Activated gamma-delta T cell treated with anti-CD3 and anti-CD28 coated beads, Interleukin-2, amount 50 U/mL, for 16 hours (primary cell): ENCODE data around the gene CEP170.
"Not testable (repeated sequence)": the region's sequence is repeated elsewhere in the genome, so short reads cannot be mapped to it uniquely, and the experiment has no call there.

ENCODE experiments used
- DNase-seq: peaks from one replicate; pipeline ENCODE4 v3.0.0-alpha.2; 2020; ENCODE audit warnings: low read depth

CEP170 gene

GRCh38 chr1:243233908-243234307 lies 21.2 kb downstream of the CEP170 start:
- no peak for DNase-seq

DNA sequence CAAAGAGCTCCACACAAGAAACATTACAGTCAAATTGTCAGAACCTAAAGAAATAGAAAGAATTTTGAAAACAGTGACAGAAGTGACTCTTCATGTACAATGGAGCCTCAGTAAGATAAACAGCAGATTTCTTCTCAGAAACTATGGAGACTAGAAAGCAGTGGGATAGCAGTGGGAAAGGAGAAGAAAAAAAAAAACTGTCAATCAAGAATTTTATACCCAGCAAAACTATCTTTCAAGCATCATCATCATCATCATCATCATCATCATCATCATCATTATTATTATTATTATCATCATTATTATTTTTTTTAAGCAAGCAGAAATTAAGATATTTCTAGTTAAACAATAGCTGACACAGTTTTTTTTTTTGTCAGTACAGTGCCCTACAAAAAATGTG lies 24.2 kb downstream of the CEP170 start:
- no peak for DNase-seq

DNA sequence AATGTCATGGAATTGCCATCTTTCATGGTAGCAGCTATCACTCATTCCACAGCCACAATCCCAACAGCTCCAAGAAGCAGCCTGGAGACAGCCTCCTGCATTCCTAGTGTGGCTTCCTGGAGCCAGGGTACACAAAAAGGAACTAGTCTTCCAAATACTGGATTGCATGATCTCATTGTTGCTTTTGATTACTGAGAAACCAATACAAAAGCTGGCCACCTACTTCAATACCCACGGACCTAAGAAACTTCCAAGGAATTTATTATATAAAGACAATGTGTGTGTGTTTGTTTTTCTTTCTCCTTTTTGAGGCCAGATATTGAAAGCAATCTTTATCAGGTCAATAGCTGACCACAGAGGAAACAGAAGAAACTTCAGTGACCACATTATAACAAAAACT lies 25.6 kb downstream of the CEP170 start:
- DNase-seq: no peak

DNA sequence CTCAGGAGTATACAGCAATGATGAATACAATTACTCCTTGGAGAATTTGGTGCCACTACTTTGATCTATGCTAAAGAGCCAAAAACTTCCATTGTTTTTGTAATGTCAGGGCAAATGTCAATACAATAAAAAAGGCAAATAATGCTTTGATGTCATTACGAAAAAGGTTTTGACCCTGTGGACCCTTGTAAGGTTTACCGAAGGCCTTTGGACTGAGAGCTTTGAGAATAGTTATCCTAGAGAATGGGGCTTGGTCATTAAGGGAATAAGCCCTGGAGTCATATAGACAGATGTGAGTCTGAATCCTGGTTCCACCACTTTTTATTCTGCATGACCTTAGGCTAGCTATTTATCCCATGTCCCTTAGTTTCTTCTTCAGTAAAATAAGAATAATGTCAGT lies 27.5 kb downstream of the CEP170 start:
- no peak for DNase-seq

- DNase-seq: no peak
Observed at GRCh38 chr1:243218059-243218458, 37.0 kb downstream of the CEP170 start.

GRCh38 chr1:243217349-243217748 lies 37.7 kb downstream of the CEP170 start:
- DNase-seq: no peak

DNA sequence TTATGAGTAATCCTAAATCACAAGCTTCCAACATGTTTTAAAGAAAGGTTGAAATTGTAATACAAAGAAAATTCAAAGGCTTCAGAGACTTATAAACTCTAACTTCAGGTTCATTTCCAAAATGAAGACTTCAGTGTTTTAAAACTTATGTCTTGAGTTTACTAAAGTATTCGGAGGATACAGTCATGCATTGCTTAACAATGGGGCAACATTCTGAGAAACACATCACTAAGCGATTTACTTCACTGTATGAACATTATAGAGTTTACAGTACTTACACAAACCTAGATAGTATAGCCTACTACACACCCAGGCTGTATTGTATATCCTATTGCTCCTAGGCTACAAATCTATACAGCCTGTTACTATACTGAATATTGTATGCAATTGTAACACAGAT lies 38.3 kb downstream of the CEP170 start:
- DNase-seq: no peak

GRCh38 chr1:243215276-243215875 lies 39.7 kb downstream of the CEP170 start:
- not testable (repeated sequence) for DNase-seq

- DNase-seq: no peak
Observed at GRCh38 chr1:243213045-243213787, 41.9 kb downstream of the CEP170 start.

DNA sequence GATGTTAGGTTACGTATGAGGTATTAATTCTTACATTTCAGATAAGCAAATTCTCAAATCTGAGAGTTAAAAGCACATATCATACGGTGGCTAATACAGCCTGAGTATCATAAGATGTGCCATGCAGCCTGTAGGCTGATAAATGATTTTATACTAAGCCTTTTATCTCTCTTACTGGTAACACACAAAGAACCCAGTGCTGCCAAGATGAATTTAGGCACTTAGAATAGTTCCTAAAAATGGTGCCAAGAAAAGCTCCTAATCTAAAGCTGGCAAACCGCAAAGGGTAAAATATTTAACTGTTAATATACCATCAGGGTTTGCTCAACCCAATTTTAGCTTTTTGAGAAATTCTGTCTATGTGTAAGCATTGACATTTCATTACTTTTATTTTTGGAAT lies 43.1 kb downstream of the CEP170 start:
- not testable (repeated sequence) for DNase-seq

GRCh38 chr1:243205026-243205501 lies 50.0 kb downstream of the CEP170 start:
- DNase-seq: not testable (repeated sequence)

DNA sequence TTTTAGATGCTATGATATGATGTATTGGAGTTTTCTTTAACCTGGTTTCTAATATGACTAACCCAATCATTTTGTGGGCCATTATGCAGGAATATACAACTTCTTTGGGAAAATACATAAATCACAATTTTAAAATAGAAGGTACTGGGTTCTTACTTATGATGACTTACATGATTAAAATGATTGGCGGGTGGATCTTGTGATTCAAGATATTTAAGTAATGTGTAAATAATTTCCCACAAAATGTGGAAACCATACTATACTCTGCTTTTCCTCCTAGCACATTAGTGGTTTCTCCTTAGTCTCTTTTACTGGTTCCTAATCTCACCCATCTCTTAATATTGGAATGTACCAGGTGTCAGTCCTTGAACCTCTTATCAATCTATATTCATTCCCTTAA lies 50.7 kb downstream of the CEP170 start:
- not testable (repeated sequence) for DNase-seq

DNA sequence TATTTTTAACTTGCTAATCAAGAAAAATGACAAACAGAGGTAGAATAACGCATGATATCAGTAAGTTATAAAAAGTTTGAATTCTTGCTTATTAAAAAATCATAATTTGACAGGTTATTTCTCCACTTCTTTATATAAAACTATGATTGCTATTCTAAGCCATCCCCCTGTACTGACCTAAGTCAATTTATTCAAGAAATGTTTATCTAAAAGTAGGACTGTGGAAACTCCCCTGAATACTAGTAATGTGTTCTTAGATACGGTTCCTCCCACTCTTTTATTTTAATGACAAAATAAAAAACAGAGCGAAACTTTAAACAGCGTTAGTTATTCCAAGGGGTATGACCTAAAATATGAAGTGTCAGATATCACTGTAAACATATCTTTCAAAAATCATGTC lies 51.9 kb downstream of the CEP170 start:
- DNase-seq: not testable (repeated sequence)

- not testable (repeated sequence) for DNase-seq
Observed at GRCh38 chr1:243201316-243201715, 53.8 kb downstream of the CEP170 start.

- not testable (repeated sequence) for DNase-seq
Observed at GRCh38 chr1:243197524-243197923, 57.6 kb downstream of the CEP170 start.

GRCh38 chr1:243193330-243193729 lies 61.8 kb downstream of the CEP170 start:
- not testable (repeated sequence) for DNase-seq

GRCh38 chr1:243186201-243186995 lies 68.7 kb downstream of the CEP170 start:
- DNase-seq: not testable (repeated sequence)

DNA sequence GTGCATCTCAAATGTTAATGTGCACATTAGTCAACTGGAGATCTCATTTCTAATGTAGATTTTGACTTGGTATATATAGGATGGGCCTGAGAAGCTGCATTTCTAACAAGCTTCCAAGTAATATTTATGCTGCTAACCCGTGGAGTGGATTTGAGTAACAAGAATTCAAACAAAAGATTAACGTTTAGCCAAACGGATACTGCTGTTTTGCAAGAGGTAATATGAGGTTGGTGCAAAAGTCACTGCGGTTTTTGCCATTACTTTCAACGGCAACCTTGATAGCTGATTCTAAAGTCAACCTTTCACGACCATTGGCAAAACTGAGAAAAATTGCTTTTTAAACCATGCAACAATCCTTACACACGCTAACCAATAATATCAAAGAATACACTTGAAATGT lies 70.3 kb downstream of the CEP170 start:
- DNase-seq: not testable (repeated sequence)

DNA sequence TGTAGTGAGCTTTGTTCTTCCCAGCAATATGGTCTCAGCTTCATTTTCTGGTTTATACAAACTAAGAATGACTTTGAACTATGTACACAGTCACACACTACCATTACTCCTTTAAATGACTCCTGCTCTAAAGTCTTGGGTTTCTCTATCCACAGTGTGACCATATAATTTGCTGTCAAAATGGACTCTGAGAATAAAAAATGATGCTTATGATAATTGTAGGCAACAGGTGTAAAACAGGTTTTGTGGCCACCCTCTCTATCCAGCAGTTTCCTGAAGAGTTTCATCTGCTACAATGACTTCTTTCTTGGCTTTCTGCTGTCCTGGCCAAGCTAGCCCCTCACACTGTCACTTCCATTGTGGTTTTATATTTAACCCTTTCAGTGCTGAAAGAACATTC lies 71.4 kb downstream of the CEP170 start:
- DNase-seq: not testable (repeated sequence)

DNA sequence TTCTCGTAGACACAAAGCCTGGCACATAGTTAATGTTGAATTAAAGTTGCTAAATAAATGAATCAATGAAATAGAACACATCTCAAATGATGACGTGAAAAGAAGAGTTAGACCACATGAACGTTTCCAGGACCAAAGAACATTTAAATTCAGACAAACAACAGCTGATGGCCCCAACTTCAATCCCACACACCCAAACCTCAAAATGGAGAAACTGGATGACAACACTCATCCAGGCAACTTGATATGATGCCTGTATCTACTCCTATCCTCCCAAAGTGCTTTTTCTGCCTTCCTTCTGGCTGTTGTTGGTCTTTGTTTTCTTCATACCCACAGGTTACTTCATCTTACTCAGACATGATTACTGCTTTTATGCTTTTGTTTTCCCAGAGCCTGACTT lies 71.9 kb downstream of the CEP170 start:
- DNase-seq: not testable (repeated sequence)

- DNase-seq: no peak
Observed at GRCh38 chr1:243179720-243180119, 75.4 kb downstream of the CEP170 start.

- not testable (repeated sequence) for DNase-seq
Observed at GRCh38 chr1:243177792-243178191, 77.3 kb downstream of the CEP170 start.
